ENCODE data around the gene LSAMP. TPM values are rescaled to one million over a fixed set of nuclear protein-coding genes. Genes with fewer than 3 reads are reported as not detected.

LSAMP gene
- polyA plus RNA-seq, 1 of the 3 experiments (the other 2 are of a cell fraction) = 6.6 TPM

GRCh38 chr3:116391296-116392201 lies 53.7 kb downstream of the LSAMP start:
- H3K27me3 ChIP-seq (ENCODE audit: insufficient read depth) = no peaks in the 10 kb centered on the region
- H3K4me2 ChIP-seq = no peak overlapping the region
- no peak overlapping the region for H3K4me3 ChIP-seq (ENCODE audit: low read depth in 2 of 2, low read length in 1 of 2)
- H4K20me1 ChIP-seq (ENCODE audit: insufficient read depth) = no peaks in the 10 kb centered on the region
- H3K9me3 ChIP-seq = no peaks in the 10 kb centered on the region
- H3F3A ChIP-seq (replicated peaks; ENCODE audit: insufficient read depth) = no peaks in the 10 kb centered on the region
- H3K4me1 ChIP-seq (ENCODE audit: control insufficient read depth in 1 of 2, insufficient read depth in 2 of 2, low read depth in 1 of 2, low read length in 1 of 2) = no peaks in the 10 kb centered on the region; a peak in 1 of 4 replicates
- TF ChIP-seq ELF1 (IDR thresholded peaks at IDR 0.05) (no peak), CTCF (IDR thresholded peaks at IDR 0.05) (no peak), POLR2AphosphoS5 (IDR thresholded peaks at IDR 0.05; ENCODE audit: low read depth, low read length) (no peak), SMC3 (IDR thresholded peaks at IDR 0.05; ENCODE audit: low read depth, low read length) (no peak)
- H3K9ac ChIP-seq = no peak overlapping the region
- DNase-seq = no peak
- no peaks in the 10 kb centered on the region for H3K79me2 ChIP-seq (ENCODE audit: insufficient read depth)
- no peak overlapping the region for H3K27ac ChIP-seq (ENCODE audit: low read depth in 2 of 2, low read length in 1 of 2)
- WGBS (ENCODE audit: low lambda C conversion rate) = 76% methylated on average over 15 of the region's 23 CpGs
- ChIA-PET POLR2A (no interaction called here), CTCF (no interaction called here)
- H3K36me3 ChIP-seq (replicated peaks in 1 of 2; ENCODE audit: control insufficient read depth in 1 of 2, insufficient read depth in 2 of 2, low read length in 1 of 2) = no peaks in the 10 kb centered on the region
- no peaks in the 10 kb centered on the region for H3K9me2 ChIP-seq
- H2AFZ ChIP-seq (ENCODE audit: low read depth) = no peak overlapping the region

DNA sequence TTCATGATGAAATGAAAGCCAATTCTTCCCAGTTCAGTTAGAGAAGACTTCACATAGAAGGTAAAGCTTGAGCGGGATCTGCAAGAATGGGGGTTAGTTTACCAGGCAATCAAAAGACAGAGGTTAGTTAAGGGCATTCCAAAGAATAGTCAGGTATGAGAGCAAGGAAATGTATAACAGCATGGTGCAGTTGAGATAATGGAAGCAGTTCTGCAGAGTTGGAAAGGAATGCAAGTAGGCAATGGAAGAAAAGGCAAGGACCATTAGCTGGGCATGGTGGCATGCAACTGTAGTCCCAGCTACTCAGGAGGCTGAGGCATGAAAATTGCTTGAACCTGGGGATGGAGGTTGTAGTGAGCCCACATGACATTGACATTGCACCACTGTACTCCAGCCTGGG lies 55.0 kb downstream of the LSAMP start:
- H4K20me1 ChIP-seq (ENCODE audit: insufficient read depth) = no peaks in the 10 kb centered on the region
- H3K4me2 ChIP-seq = no peak overlapping the region
- ChIA-PET CTCF (no interaction called here), POLR2A (no interaction called here)
- TF ChIP-seq, protein P1, sequence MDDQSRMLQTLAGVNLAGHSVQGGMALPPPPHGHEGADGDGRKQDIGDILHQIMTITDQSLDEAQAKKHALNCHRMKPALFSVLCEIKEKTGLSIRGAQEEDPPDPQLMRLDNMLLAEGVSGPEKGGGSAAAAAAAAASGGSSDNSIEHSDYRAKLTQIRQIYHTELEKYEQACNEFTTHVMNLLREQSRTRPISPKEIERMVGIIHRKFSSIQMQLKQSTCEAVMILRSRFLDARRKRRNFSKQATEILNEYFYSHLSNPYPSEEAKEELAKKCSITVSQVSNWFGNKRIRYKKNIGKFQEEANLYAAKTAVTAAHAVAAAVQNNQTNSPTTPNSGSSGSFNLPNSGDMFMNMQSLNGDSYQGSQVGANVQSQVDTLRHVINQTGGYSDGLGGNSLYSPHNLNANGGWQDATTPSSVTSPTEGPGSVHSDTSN (IDR thresholded peaks at IDR 0.05) = no peak
- TF ChIP-seq RXRA (IDR thresholded peaks at IDR 0.05; ENCODE audit: borderline replicate concordance, low read depth) (no peak), TCF12 (IDR thresholded peaks at IDR 0.05) (no peak), MEF2A (IDR thresholded peaks at IDR 0.05; ENCODE audit: borderline replicate concordance, low read depth) (no peak), REST (IDR thresholded peaks at IDR 0.05; ENCODE audit: low read depth, low read length) (no peak), RAD21 (IDR thresholded peaks at IDR 0.05; ENCODE audit: low read length) (no peak), FOSL2 (IDR thresholded peaks at IDR 0.05; ENCODE audit: borderline replicate concordance, low read depth) (no peak), EP300 (IDR thresholded peaks at IDR 0.05; ENCODE audit: borderline replicate concordance in 1 of 2, low read depth in 1 of 2, low read length in 1 of 2) (no peak), POLR2AphosphoS5 (IDR thresholded peaks at IDR 0.05; ENCODE audit: low read depth, low read length) (no peak), FOXJ3 (CRISPR knock-in tag; IDR thresholded peaks at IDR 0.05) (no peak), RCOR1 (IDR thresholded peaks at IDR 0.05; ENCODE audit: low read length) (no peak), SIN3A (IDR thresholded peaks at IDR 0.05; ENCODE audit: borderline replicate concordance, low read depth, low read length) (no peak), GATA2 (CRISPR knock-in tag; IDR thresholded peaks at IDR 0.05) (no peak)
- H3F3A ChIP-seq (replicated peaks; ENCODE audit: insufficient read depth) = no peaks in the 10 kb centered on the region
- no peaks in the 10 kb centered on the region for H3K36me3 ChIP-seq (replicated peaks in 1 of 2; ENCODE audit: control insufficient read depth in 1 of 2, insufficient read depth in 2 of 2, low read length in 1 of 2)
- no peaks in the 10 kb centered on the region for H3K9me2 ChIP-seq
- H3K79me2 ChIP-seq (ENCODE audit: insufficient read depth) = no peaks in the 10 kb centered on the region
- no peak overlapping the region for H3K9ac ChIP-seq
- no peak overlapping the region for H3K4me3 ChIP-seq (ENCODE audit: low read depth in 2 of 2, low read length in 1 of 2)
- H3K4me1 ChIP-seq (ENCODE audit: control insufficient read depth in 1 of 2, insufficient read depth in 2 of 2, low read depth in 1 of 2, low read length in 1 of 2) = no peaks in the 10 kb centered on the region; a peak in 1 of 4 replicates
- WGBS (ENCODE audit: low lambda C conversion rate) = 92% methylated on average over 1 of the region's 1 CpG
- no peaks in the 10 kb centered on the region for H3K27me3 ChIP-seq (ENCODE audit: insufficient read depth)
- H2AFZ ChIP-seq (ENCODE audit: low read depth) = no peak overlapping the region
- DNase-seq = no peak
- no peaks in the 10 kb centered on the region for H3K9me3 ChIP-seq
- H3K27ac ChIP-seq (ENCODE audit: low read depth in 2 of 2, low read length in 1 of 2) = no peak overlapping the region

Measured in SK-N-SH (cell line).